SK-N-MC (cell line): ENCODE measurements around the gene NCDN.
"Not testable (repeated sequence)": the region's sequence is repeated elsewhere in the genome, so short reads cannot be mapped to it uniquely, and the experiment has no call there.

Experiments used
- DNase-seq: peaks from one replicate; pipeline ENCODE4 v3.0.0-alpha.2; 2011; ENCODE audit warnings: low read depth, low spot score
- H3K27ac ChIP-seq: fragments of 200-600 bp; sonication (generic); 2 replicates; pipeline ENCODE4 v1.5.1; 2016; ENCODE audit warnings: mixed run types
- H3K36me3 ChIP-seq: fragments of 200-600 bp; sonication (generic); 2 replicates; pipeline ENCODE4 v1.6.1; 2017; ENCODE audit warnings: antibody characterized with exemption, low read length, mixed read lengths; ENCODE audit not compliant: insufficient read depth
- H3K4me3 ChIP-seq: fragments of 200-600 bp; sonication (generic); 2 replicates; pipeline ENCODE4 v1.5.1; 2016
- H3K9ac ChIP-seq: fragments of 200-600 bp; sonication (generic); 2 replicates; pipeline ENCODE4 v1.8.0; 2017; ENCODE audit warnings: mixed run types, mixed read lengths; ENCODE audit not compliant: insufficient read length
- H3K9me3 ChIP-seq: fragments of 200-600 bp; sonication (generic); 2 replicates; pipeline ENCODE4 v1.6.1; 2017; ENCODE audit warnings: low read depth, mild to moderate bottlenecking, antibody characterized with exemption, low read length, moderate library complexity, mixed read lengths
- EZH2 ChIP-seq: fragments of 200-600 bp; sonication (generic); IDR thresholded peaks from one replicate; pipeline ENCODE4 v1.6.1; 2017; ENCODE audit warnings: antibody characterized with exemption
- FOXP2 ChIP-seq: optimal IDR thresholded peaks from 2 replicates; pipeline ENCODE3; 2011; ENCODE audit warnings: mild to moderate bottlenecking, moderate library complexity; ENCODE audit not compliant: insufficient read depth; ENCODE audit errors: extremely low read length, control extremely low read depth
- POLR2AphosphoS5 ChIP-seq: IDR thresholded peaks from 2 replicates; pipeline ENCODE4 v1.6.1; 2012; ENCODE audit warnings: mild to moderate bottlenecking, low read depth, low read length, borderline replicate concordance

Gene NCDN

DNA sequence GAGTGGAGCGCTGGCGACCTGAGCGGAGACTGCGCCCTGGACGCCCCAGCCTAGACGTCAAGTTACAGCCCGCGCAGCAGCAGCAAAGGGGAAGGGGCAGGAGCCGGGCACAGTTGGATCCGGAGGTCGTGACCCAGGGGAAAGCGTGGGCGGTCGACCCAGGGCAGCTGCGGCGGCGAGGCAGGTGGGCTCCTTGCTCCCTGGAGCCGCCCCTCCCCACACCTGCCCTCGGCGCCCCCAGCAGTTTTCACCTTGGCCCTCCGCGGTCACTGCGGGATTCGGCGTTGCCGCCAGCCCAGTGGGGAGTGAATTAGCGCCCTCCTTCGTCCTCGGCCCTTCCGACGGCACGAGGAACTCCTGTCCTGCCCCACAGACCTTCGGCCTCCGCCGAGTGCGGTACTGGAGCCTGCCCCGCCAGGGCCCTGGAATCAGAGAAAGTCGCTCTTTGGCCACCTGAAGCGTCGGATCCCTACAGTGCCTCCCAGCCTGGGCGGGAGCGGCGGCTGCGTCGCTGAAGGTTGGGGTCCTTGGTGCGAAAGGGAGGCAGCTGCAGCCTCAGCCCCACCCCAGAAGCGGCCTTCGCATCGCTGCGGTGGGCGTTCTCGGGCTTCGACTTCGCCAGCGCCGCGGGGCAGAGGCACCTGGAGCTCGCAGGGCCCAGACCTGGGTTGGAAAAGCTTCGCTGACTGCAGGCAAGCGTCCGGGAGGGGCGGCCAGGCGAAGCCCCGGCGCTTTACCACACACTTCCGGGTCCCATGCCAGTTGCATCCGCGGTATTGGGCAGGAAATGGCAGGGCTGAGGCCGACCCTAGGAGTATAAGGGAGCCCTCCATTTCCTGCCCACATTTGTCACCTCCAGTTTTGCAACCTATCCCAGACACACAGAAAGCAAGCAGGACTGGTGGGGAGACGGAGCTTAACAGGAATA is 19.7 kb downstream of the NCDN start:
- Histone ChIP-seq H3K9me3 (no peaks in the 10 kb centered on the region), H3K27ac (no peak overlapping the region), H3K4me3 (no peak overlapping the region), H3K36me3 (no peaks in the 10 kb centered on the region), H3K9ac (no peak overlapping the region)
- TF ChIP-seq POLR2AphosphoS5 (no peak), FOXP2 (no peak), EZH2 (no peak)
- no peak for DNase-seq

GRCh38 chr1:35580949-35581388 is 23.4 kb downstream of the NCDN start:
- no peak overlapping the region for H3K27ac ChIP-seq
- H3K9me3 ChIP-seq: no peaks in the 10 kb centered on the region
- no peaks in the 10 kb centered on the region for H3K36me3 ChIP-seq
- TF ChIP-seq FOXP2: no peak
- no peak for TF ChIP-seq POLR2AphosphoS5
- TF ChIP-seq EZH2: no peak
- DNase-seq: no peak
- no peak overlapping the region for H3K4me3 ChIP-seq
- no peak overlapping the region for H3K9ac ChIP-seq

DNA sequence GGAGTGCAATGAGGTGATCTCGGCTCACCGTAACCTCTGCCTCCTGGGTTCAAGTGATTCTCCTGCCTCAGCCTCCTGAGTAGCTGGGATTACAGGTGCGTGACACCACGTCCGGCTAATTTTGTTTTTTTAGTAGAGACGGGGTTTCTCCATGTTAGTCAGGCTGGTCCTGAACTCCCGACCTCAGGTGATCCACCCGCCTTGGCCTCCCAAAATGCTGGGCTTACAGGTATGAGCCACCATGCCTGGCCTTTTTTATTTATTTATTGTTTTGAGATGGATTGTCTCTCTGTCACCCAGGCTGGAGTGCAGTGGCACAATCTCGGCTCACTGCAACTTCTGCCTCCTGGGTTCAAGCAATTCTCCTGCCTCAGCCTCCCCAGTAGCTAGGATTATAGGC is 24.0 kb downstream of the NCDN start:
- H3K4me3 ChIP-seq, H3K9ac ChIP-seq, H3K9me3 ChIP-seq, H3K36me3 ChIP-seq, H3K27ac ChIP-seq, DNase-seq: not testable (repeated sequence)

DNA sequence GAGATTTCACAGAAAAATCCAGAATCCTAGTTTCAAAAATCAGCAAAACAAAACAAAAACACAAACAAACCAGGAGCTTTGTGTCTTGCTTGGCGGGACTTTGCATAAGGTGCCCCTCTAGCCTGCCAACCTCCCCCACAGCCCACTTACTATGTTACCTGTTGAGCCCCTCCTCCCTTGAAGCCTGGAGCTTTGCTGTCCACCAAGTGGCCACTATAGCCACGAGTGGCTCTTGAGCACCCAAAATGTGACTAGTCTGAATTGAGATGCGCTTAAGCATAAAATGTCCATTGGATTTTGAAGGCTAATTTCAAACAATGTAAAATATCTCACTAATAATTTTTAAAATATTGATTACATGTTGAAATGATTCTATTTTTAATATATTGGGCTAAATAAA is 27.7 kb downstream of the NCDN start:
- TF ChIP-seq POLR2AphosphoS5: no peak
- TF ChIP-seq FOXP2: no peak
- TF ChIP-seq EZH2: no peak
- no peak for DNase-seq
- no peak overlapping the region for H3K4me3 ChIP-seq
- no peak overlapping the region for H3K27ac ChIP-seq
- no peak overlapping the region for H3K9ac ChIP-seq
- no peaks in the 10 kb centered on the region for H3K36me3 ChIP-seq
- H3K9me3 ChIP-seq: no peaks in the 10 kb centered on the region

GRCh38 chr1:35585805-35586204 is 28.2 kb downstream of the NCDN start:
- H3K27ac ChIP-seq, H3K9me3 ChIP-seq, H3K9ac ChIP-seq, H3K4me3 ChIP-seq, DNase-seq, H3K36me3 ChIP-seq: not testable (repeated sequence)

GRCh38 chr1:35586808-35587207 is 29.2 kb downstream of the NCDN start:
- TF ChIP-seq EZH2 (no peak), FOXP2 (no peak), POLR2AphosphoS5 (no peak)
- Histone ChIP-seq H3K4me3 (no peak overlapping the region), H3K36me3 (no peaks in the 10 kb centered on the region), H3K9me3 (no peaks in the 10 kb centered on the region), H3K9ac (no peak overlapping the region), H3K27ac (no peak overlapping the region)
- no peak for DNase-seq

DNA sequence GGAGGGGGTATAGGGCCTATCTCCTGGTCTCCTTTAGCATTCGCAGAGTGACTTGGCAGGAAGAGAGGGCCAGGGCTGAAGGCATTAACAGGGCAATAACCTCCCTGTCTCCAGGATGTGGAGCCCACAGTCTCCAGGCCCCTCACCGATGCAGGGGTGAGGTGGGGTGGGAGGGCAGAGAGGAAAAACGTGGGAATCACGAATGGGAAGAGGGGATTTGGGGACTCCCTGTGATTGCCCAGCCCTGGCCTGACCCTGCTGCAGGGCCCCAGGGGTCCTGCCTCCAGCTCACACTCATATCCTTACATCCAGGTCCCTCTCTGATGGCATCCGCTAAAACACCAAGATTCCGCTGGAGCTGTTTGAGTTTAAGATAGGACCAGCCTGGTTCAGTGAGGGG is 30.1 kb downstream of the NCDN start:
- DNase-seq: no peak
- H3K4me3 ChIP-seq: no peak overlapping the region
- no peak overlapping the region for H3K9ac ChIP-seq
- H3K36me3 ChIP-seq: no peaks in the 10 kb centered on the region
- H3K27ac ChIP-seq: no peak overlapping the region
- TF ChIP-seq EZH2 (no peak), FOXP2 (no peak), POLR2AphosphoS5 (no peak)
- no peaks in the 10 kb centered on the region for H3K9me3 ChIP-seq

DNA sequence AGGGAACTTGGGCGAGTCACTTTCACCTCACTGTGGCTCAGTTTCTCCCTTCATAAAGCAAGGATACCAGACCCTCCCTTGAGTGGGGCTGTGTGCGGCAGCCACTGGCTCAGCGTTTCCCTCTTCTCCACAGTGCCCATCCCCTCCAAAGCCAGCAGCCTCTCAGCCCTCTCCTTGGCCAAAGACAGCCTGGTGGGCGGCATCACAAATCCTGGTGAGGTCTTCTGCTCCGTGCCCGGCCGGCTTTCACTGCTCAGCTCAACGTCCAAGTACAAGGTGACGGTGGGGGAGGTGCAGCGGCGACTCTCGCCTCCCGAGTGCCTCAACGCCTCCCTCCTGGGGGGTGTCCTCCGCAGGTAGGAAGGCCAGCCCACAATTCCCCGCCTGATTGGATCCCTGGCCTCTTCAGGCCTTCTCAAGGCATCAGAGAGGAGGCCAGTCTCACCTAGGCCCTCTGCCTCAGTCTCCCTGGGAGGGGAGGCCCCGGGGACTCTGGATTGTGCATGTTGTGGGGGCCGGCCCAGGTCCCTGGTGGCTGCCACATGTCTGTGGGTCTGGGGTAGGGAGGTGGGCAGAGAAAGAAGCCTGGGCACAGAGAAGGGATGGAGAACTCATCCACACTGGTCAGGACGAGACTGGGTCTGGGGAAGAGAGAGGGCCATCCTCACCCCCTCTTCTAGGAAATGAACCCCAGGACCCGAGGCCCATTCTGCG is 30.8 kb downstream of the NCDN start:
- Histone ChIP-seq H3K27ac (no peak overlapping the region), H3K9ac (no peak overlapping the region), H3K4me3 (no peak overlapping the region), H3K9me3 (no peaks in the 10 kb centered on the region), H3K36me3 (no peaks in the 10 kb centered on the region)
- TF ChIP-seq EZH2: no peak
- no peak for DNase-seq
